Pulmonary artery endothelial cell (primary cell): ENCODE results near the gene NFATC1. TPM values are rescaled to one million over a fixed set of nuclear protein-coding genes. Genes with fewer than 3 reads are reported as not detected.
"Not testable (repeated sequence)": the region's sequence is repeated elsewhere in the genome, so short reads cannot be mapped to it uniquely, and the experiment has no call there.

Source experiments
- DNase-seq: peaks from one replicate; pipeline ENCODE4 v3.0.0-alpha.2; 2011; ENCODE audit warnings: low read depth, low spot score
- total RNA-seq: library from RNA; depleted of rRNA; stranded (reverse); fragments of >200 nt; gene quantifications from 2 replicates; pipeline ENCODE4 v1.2.3, GENCODE V29; 2014

Gene NFATC1
- total RNA-seq, 1 donor from 2014 or later: 4.5 TPM

DNA sequence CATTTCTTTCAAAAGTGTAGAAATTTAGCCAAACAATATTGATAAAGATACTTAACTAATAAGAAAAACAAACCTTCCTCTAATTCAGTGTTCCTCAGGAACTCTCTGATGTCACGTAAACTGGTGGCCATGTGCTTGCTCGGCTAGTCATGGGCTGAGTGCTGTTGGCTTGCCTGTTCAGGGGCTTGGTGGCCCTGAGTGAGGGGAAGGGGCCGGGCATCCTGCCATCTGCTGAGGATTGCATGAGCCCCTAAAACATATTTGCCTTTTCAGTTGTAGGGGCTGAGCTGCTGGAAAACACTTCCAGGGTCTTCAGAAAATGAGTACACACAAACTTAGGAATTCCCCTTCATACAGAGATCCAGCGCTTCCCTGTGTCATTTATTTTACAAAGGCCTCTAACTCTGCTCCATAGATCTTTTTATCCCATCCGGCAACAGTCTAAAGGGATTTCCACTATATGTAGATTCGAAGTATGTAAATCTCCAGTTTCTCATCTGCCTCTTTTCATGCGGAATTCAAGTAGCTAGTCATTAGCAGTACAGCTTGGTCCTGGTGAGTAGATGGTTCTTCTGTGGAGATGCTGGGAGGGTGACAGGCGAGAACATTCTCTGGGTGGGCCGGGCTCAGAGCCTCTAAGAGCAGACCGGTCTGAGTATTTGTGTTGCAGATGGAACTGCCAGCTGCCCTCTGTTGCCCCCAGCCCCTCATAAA lies 20.1 kb upstream of the NFATC1 start:
- DNase-seq: no peak

DNA sequence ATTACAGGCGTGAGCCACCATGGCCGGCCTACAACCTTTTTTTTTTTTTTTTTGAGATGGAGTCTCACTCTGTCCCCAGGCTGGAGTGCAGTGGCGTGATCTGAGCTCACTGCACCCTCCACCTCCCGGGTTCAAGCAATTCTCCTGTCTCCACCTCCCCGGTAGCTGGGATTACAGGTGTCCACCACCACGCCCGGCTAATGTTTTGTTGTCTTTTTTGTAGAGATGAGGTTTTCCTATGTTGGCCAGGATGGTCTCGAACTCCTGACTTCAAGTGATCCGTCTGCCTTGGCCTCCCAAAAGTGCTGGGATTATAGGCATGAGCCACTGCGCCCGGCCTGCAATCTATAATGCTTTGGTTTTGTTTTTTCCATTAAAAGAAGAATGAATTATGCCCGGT lies 19.1 kb upstream of the NFATC1 start:
- DNase-seq: not testable (repeated sequence)

DNA sequence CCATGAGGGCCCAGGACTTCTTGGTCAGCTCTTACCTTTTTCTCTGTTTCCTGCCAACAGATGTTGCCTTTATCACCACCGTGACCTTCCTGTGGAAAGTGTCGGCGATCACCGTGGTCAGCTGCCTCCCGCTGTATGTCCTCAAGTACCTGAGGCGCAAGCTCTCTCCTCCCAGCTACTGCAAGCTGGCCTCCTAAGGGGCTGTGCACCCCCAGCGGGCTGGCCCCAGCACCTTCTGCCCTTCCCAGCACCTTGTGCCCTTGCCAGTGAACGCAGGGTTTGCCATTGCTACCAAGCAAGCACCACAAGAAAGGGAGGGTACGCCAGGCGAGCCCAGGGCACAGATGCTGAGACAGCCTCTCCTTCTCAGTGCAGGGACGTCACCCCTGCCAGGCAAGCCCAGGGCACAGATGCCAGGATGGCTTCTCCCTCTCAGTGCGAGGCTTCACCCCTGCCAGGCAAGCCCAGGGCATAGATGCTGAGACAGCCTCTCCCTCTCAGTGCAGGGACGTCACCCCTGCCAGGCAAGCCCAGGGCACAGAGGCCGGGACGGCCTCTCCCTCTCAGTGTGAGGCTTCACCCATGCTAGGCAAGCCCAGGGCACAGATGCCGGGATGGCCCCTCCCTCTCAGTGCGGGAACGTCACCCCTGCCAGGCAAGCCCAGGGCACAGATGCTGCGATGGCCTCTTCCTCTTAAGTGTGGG lies 18.4 kb upstream of the NFATC1 start:
- no peak for DNase-seq

DNA sequence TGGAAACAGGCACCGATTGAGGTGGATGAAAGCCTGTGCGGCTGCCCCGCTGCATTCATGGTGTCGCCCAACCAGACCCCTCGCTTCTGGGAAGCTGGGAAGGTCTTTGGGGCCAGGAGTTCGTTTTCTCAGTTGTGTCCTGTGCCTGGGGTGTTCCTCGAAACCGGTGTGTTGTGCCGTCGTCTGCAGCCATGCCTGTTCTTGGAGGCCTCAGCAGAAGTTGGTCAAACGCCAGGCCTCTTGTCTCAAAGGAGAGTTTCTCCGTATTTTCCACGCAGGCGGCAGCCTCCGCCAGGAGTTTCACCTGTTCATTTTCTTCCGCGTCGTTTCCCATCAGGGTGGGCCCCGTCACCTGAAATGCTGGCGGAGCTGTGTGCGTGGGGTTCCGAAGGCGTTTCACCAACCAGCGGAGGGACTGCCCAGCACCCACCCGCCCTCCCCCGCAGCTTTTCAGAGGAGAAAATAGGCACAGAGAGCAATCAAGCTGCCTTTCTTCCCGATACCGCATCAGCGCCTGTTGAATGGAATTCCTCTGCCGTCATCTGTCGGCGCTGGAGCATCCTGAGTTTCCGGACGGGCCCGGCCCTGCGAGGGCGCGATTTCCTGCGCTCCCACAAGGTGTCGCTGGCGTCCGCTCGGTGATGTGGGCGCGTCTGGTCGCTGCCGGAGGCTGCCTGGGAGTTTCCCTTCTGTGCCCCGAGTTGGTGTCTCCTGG lies 17.0 kb upstream of the NFATC1 start:
- no peak for DNase-seq

DNA sequence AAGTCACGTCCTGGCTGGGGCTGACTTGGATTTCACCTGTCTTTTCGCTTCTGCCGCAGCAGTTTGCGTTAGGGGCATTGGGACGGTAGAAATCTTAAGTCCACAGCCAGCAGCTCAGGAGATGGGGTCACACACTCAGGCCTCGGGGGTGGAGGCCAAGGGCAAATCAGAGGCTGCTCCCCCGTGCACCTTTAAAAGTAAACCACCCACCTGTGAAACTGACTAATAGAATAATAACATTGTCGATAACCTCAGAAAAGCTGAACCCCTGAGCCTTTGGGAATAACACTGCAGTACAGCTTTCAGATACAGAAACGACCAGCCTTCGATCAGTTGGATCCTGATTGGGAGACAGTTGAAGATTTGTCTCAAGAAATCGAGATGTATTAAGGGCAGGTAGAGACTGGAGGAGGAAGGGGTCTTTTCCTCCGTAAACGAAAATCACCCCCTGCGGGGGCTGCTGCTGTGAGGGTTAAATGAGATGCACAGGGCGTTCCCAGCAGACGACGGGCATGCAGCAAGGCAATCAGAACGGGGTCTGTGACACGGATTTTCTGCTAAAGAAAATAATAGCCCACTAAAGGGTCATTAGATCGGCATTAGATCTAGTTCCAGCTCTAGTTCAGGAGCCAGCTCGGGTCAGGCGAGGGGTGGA lies 16.4 kb upstream of the NFATC1 start:
- DNase-seq: no peak

DNA sequence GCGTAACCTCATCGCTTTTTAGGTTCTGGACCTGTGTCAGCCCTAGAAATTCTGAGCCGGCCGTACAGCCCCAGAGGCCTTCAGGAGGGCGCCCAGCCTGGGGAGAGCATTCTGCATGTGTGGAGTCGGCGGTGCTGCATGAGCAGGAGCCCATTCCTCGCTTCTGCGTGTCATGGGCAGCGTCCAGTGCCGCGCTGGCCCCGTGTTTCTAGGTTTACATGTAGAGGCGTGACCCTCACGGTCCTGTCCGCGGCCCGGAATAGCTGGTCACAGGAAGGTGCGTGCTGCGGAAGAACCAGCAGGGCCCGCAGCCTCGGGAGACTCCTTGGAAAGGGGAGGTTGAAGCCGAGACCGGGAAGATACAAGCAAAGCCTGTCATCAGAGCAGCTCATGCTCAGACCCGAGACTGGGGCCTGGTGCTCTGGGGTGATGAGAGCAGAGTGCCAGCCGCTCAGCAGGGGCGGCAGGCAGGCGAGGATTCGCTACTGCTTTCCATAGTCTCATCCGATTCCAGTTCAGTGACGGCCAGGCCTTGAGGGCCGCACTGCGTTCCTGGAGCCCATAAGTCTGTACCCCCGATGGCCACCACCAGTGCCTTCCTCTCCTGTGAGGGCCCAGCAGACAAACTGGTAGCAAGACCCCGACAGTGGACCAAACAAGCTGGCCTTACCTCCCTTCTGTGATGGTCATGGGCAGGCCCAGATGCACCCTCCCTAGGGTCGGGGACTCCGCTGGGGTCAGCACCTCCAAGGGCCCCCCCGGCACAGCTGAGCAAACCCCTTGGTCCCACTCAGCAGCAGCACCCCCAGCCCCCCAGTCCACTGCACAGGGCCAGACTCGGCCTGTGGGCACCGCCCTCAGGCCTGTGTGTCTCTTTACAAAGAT lies 15.6 kb upstream of the NFATC1 start:
- no peak for DNase-seq

DNA sequence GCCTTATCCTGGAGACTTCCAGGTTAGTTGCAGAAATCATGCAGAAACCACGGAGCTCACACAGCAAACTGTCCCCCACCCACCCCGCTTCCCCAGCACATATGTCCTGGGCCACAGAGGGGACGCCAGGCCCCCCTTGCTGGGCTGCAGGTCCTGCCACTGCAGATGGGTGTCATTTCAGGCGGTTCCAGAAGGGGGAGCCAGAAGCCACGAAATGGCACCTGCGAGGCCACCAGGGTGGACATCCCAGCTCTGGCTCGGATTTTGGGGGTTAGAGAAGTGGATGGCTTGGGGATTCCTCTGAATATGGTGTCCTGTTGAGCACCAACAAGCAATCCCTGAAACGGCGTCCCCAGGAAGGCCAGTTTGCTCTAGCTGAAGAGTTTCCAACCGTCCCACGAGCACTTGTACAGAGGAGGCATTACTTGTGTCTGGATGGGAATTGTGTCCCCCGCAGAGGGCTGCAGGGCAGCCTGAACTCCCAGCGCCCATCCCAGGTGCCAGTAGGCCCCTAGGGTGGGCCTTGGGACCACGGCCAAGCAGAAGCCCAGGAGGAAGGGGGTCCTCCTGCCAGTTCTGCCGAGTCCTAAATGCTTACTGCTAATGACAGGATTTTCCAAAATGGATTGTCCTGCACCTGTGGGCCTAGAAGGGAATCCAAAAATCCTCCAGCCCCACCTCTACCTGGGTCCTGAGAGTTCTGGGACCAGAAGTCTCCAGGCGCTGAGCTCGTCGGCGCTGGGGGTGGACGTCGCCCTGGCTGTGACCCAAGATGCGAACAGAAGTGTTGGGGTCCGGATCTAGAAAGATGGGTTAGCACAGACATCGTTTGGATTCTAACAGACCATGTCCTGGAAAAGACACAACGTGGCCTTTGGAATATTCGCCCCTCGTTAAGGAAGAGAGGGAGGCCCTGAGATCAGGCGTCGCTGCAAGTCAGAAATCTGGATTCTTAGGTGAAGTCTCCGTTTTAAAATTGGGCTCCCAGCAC lies 14.6 kb upstream of the NFATC1 start:
- DNase-seq: no peak

DNA sequence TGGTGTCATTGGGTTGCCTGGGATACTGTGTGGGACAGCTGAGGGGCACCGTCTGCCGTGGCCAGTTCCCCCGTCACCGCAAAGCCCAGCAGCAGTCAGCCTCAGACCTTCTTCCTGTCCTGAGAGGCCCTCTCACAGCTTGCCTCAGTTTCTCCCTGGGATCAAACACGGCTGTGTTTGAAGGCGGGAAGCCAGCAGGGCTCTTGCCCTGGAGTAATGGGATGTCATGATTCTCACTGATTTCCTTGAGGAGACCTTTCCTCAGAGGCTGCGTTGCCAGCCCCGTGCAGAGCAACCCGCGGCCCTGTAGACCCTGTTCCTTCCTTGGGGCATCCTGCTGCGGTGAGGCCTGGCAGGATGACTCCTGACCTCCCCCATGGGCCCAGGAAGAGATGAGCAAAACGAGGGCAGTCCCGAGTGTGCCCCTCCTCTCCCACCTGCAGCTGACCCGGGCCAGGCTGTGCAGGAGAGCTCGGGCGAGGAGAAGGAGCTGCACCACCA lies 13.9 kb upstream of the NFATC1 start:
- no peak for DNase-seq

DNA sequence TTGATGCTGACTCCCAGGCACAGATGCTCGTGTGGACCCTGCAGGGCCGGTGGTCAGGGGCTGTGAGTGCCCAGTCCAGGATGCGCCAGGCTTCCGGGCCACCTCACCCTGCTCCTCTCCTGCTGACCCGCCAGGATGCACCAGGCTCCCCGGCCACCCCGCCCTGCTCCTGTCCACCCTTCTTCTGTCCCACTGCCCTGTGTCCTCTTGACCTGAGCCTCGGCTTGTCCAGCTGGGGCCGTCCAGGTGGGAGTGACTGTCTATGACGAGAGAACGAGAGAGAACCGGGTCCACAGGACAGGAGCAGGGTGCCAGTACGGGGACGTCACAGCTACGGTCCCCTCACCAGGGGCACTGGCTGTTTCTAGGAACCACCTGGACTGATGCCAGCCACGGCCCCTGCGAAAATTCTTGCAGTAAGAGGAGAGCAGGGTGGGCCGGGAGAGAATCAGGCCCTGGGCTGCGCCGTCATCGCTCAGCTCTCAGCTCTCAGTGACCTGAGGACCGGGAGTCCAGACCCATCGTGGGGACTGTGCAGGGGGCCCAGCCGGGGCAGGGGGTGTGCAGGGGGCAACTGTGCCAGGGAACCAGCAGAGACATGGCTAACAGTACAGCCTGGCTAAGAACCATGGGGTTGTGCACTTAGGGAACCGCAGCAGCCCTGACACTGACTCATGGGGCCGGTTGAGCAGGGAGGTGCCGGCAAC lies 12.9 kb upstream of the NFATC1 start:
- no peak for DNase-seq

DNA sequence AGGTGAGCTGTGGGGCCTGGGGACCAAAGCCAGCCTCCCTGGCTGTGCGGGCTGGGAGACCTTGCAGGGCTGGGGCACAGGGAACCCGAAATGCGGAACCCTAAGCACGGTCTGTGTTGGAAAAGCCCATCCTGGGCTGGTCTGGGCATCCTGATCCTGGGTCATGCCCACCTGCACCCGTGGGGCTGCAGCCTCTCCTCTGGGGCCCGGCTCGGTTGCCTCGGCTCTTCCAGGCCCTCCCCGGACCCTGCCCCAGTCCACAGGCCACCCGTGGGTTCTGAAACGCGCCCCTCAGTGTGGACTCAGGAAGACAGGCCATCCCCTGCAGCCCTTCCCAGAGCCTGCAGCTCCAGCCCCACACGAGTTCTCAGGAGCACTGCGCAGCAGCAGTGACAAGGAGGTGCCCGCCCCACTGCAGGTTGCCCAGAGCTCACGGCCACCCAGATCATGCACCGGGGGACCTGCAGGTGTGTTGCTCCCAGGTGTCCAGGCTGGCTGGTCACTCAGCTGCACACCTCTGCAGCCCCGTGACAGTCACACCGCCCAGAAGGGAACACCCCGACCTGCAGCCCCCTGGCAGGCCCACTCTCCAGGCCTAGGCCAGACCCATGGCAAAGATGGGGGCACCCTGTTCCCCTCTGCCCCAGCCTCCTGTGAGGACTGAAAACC lies 12.2 kb upstream of the NFATC1 start:
- DNase-seq: no peak

DNA sequence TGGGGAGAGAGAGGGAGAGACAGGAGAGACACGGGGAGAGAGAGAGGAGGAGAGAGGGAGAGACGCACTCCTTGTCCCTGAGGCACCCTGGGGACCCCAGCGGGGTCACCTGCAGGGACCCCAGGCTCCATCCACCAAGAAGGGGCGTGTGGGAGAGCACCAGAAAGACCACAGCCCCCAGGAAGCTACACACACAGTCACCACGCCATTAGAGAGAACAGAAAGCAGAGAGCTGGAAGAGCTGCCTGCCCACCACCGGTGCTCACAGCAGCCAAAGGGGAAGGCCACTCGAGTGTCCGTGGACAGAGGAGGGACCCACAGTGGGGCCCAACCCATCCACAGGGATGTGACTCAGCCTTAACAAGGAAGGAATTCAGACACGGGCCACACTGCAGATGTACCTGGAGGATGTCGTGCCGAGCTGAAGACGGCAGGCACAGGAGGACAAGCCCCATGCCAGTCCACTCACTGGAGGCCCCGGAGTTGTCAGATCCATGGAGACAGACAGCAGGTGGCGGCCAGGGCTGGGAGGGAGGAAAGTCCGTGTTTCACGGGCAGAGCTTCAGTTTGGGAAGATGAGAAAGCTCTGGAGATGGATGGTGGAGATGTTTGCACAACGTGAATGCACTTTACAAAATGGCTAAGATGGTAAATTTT lies 11.5 kb upstream of the NFATC1 start:
- no peak for DNase-seq

DNA sequence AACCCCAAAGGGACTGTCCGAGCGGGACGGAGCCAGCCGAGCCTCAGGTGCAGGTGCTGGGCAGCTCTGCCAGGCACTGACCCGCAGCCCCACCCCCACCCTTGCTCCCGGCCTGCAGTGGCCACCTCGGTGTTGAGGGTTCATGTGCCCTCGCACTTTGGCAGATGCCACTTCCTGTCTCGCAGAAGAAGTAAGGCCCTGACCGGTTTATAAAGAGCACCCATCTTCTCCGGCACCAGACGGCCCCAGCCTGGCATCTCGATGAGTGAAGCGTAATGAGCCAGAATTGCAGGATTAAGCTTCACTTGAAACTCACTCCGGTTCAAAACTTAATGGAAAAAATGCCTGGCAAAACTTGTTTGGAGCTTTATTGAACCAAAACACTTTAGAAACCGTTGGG lies 10.9 kb upstream of the NFATC1 start:
- DNase-seq: no peak

DNA sequence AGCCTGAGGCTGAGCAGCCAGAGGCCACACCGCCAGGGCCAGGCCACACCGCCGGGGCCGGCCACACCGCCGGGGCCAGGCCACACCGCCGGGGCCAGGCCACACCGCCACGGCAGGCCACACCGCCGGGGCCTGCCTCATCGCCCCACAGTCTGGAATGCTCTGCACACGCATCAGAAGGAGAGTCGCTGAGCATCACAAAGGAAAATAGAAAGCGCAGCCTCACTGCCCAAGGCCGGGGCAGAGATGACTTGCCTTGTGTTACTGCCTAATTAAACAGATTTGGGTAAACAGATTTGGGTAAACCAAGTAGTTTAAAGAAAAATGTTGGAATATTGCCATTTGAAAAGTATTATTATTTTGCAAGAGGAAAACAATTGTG lies 10.4 kb upstream of the NFATC1 start:
- no peak for DNase-seq

DNA sequence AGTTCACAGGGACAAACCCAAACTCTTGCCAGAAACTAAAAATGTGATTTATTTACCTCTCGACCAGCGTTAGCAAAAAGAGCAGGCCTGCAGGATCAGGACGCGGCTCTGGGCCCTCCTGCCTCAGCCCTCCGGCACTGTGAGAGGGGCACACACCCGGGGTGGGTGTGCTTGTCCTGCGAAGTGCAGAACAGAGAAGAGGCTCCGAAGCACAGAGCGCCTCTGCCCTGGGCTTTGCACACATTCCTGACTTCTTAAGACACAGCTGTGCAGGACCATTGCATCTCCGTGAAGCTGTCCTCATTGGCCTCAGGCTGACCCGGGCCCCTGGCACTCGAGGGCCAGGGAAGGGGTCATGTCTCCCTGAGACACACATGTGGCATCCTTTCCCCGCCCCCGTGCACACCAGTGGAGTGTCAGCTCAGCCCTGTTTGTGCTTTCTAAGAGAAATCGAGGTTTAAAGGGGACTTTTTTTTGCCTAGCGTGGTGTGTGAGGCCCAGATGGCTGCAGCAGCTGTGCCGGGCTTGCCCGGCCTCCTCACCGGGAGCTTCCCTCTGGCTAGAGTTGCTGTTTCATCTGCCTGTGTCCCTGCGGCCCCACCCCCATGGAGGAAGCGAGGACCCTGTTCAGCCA lies 9.9 kb upstream of the NFATC1 start:
- DNase-seq: no peak

DNA sequence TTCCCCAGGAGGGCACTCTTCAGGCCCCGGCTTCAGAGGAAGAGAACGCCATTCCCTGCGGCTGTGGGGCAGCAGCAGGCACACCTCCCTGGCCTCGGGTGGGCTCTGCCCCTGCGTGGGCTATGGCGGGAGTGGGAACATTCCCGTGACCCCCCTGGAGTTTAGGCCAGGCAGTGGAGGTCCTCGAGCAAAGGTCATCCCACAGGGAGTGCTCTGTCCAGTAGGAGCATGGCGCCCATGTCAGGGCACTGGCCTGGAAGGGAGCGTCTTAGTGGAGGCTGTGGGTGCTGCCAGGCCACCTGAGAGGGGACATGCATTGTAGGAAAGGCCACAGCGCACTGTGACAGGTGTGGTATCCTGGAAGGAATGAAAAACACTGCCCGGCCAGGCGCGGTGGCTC lies 9.2 kb upstream of the NFATC1 start:
- DNase-seq: no peak

DNA sequence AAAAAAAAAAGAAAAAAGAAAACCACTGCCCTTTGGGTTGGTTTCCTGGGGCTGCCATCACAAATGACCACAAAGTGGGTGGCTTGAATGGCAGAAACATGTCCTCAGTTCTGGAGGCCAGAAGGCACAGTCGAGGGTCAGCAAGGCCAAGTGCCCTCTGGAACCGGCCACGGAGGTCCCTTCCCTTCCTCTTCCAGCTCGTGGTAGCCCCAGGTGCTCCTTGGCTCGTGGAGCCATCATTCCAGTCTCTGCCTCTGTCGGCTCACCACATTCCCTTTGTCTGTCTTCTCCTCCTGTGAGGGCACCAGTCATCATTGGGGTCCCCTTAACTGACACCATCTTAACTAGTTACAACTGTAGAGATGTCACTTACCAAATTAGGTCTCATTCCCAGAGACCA lies 8.5 kb upstream of the NFATC1 start:
- DNase-seq: no peak

DNA sequence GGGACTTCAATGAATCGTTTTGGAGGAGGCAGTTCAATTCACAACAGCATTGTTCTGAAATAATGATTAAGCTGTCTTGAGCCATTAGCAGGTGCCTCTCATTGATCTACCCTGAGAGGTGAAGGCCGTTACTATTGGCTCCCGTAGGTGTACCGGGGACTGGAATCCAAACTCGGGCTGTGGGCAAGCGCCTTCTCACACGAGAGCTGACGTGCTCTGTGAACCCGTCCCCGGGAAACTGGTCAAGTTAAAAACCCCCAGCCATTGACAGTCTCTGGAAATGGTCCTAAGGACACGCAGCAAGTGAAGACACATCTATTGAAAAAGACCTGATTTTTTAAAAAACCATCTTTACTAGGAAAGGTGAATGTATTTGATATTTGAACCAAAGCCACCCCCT lies 8.1 kb upstream of the NFATC1 start:
- DNase-seq: no peak

DNA sequence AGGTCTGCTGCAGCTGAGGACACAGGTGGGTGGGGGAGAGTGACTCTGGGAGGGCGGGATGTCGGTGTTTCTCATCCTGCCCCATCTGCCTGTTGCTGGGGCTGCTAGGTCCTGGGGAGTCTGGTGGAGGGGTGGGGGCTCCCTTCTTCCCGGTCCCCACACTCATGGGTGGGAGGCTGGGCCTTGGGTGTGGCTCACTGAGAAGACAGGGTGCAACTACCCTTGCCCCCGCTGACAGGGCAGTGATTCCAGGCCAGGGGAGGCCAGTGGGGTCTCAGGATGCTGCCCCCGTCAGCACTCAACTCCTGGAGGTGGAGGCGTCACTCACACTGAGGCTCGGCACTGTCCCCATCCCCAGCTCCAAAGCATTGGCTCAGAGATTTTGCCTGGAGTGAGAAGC lies 7.7 kb upstream of the NFATC1 start:
- no peak for DNase-seq
